B cell (primary cell): ENCODE results near the gene KCTD7. TPM values are rescaled to one million over a fixed set of nuclear protein-coding genes. Genes with fewer than 3 reads are reported as not detected.
A peak's percentile ranks its signal among the peaks of the same experiment; 100 is the strongest.
"Not testable (repeated sequence)": the region's sequence is repeated elsewhere in the genome, so short reads cannot be mapped to it uniquely, and the experiment has no call there.

Experiments
- ATAC-seq: fragments of 200-7000 bp; cut with Tn5 transposase; one replicate; pipeline ENCODE4 v1.10.0; 2021; ENCODE audit warnings: low read depth, mild to moderate bottlenecking, moderate number of reproducible peaks, moderate library complexity
- CTCF ChIA-PET: fragments of 350-600 bp; sonication (Branson Sonifier 250); formaldehyde crosslinking; loops from one replicate; lab custom pipeline; 2021; ENCODE audit warnings: antibody characterized with exemption, inconsistent platforms; lab: Charles Lee
- POLR2A ChIA-PET: fragments of 350-600 bp; sonication (Branson Sonifier 250); formaldehyde crosslinking; loops from one replicate; lab custom pipeline; 2021; ENCODE audit warnings: antibody characterized with exemption; lab: Charles Lee
- DNase-seq: peaks from one replicate; pipeline ENCODE4 v3.0.0; 2013
- H2AFZ ChIP-seq: 2 replicates; pipeline ENCODE4 v1.6.1; 2012; ENCODE audit warnings: mild to moderate bottlenecking, low read depth, low read length; ENCODE audit not compliant: insufficient read depth, poor library complexity, severe bottlenecking
- H3K27ac ChIP-seq, 2 donors: 1 replicate in 1 of 2; 2 replicates in 1 of 2; pipeline ENCODE4 v1.5.1; 2012 to 2013; ENCODE audit warnings: low read length in 2 of 2, mild to moderate bottlenecking in 2 of 2, moderate library complexity in 1 of 2
- H3K27me3 ChIP-seq, 4 experiments: fragments of 200-600 bp in 1 of 4; sonication (generic) in 1 of 4; replicated peaks in 1 of 4; 1 replicate in 2 of 4; 2 replicates in 2 of 4; pipeline versions ENCODE4 v1.6.1 to v1.7.0; 2013 to 2016; ENCODE audit warnings: low read length in 3 of 4, mild to moderate bottlenecking in 2 of 4, mixed read lengths in 1 of 4, moderate library complexity in 1 of 4; ENCODE audit not compliant: insufficient read depth in 4 of 4, control insufficient read depth in 3 of 4; ENCODE audit errors: control extremely low read depth in 1 of 4
- H3K36me3 ChIP-seq, 2 experiments: replicated peaks in 1 of 2; 1 replicate in 1 of 2; 2 replicates in 1 of 2; pipeline versions ENCODE4 v1.6.1 to v1.7.1; 2013; ENCODE audit warnings: low read length in 1 of 2; ENCODE audit not compliant: insufficient read depth in 2 of 2, control insufficient read depth in 1 of 2; ENCODE audit errors: control extremely low read depth in 1 of 2, extremely low read depth in 1 of 2
- H3K4me1 ChIP-seq, 2 donors: fragments of 200-600 bp in 1 of 2; sonication (generic) in 1 of 2; 1 replicate in 1 of 2; 2 replicates in 1 of 2; pipeline versions ENCODE4 v1.5.1 to v1.6.1; 2013 to 2017; ENCODE audit warnings: low read length in 2 of 2; ENCODE audit not compliant: control insufficient read depth in 2 of 2, insufficient read depth in 2 of 2
- H3K4me2 ChIP-seq: replicated peaks from 2 replicates; pipeline ENCODE3; 2012; ENCODE audit warnings: mild to moderate bottlenecking, low read depth, low read length; ENCODE audit not compliant: poor library complexity, severe bottlenecking
- H3K4me3 ChIP-seq, 5 experiments: fragments of 200-600 bp in 1 of 5; sonication (generic) in 1 of 5; 1 replicate in 3 of 5; 2 replicates in 2 of 5; pipeline versions ENCODE4 v1.5.1 to v1.7.0; 2011 to 2016; ENCODE audit warnings: low read length in 4 of 5, mild to moderate bottlenecking in 4 of 5, low read depth in 2 of 5, control low read depth in 1 of 5, moderate library complexity in 1 of 5; ENCODE audit not compliant: insufficient read depth in 1 of 5; ENCODE audit errors: control extremely low read depth in 1 of 5, extremely low read depth in 1 of 5
- H3K79me2 ChIP-seq: fragments of 200-600 bp; sonication (generic); one replicate; pipeline ENCODE4 v1.6.0; 2016; ENCODE audit warnings: low read length; ENCODE audit not compliant: control insufficient read depth, insufficient read depth
- H3K9ac ChIP-seq: fragments of 200-600 bp; sonication (generic); 2 replicates; pipeline ENCODE4 v1.6.1; 2017; ENCODE audit warnings: mild to moderate bottlenecking, low read length, moderate library complexity
- H3K9me3 ChIP-seq, 3 donors: one replicate each; pipeline versions ENCODE4 v1.6.1 to v1.7.1; 2013; ENCODE audit warnings: low read length in 2 of 3; ENCODE audit not compliant: control insufficient read depth in 2 of 3, insufficient read depth in 1 of 3; ENCODE audit errors: control extremely low read depth in 1 of 3
- H4K20me1 ChIP-seq: 2 replicates; pipeline ENCODE4 v1.6.0; 2012; ENCODE audit warnings: mild to moderate bottlenecking, low read length; ENCODE audit not compliant: insufficient read depth, control insufficient read depth, poor library complexity, severe bottlenecking
- H3K27ac Mint-ChIP-seq: one replicate; pipeline ENCODE4 v1.8.0; 2021; ENCODE audit warnings: mixed read lengths
- H3K27me3 Mint-ChIP-seq: one replicate; pipeline ENCODE4 v1.8.0; 2021; ENCODE audit warnings: mixed read lengths
- H3K4me1 Mint-ChIP-seq: one replicate; pipeline ENCODE4 v1.8.0; 2021; ENCODE audit warnings: mixed read lengths
- H3K4me3 Mint-ChIP-seq: one replicate; pipeline ENCODE4 v1.8.0; 2021; ENCODE audit warnings: mixed read lengths
- H3K9me3 Mint-ChIP-seq: one replicate; pipeline ENCODE4 v1.8.0; 2022; ENCODE audit warnings: mixed read lengths; ENCODE audit not compliant: insufficient read depth
- EZH2 ChIP-seq: IDR thresholded peaks from 2 replicates; pipeline ENCODE4 v1.6.1; 2012; ENCODE audit warnings: borderline replicate concordance, low read depth, mild to moderate bottlenecking, moderate library complexity, low read length; ENCODE audit not compliant: insufficient read depth, poor library complexity, severe bottlenecking
- WGBS: methylation state at CpG from one replicate; pipeline ENCODE4 v1.1.5; 2013; ENCODE audit warnings: missing lambda C conversion rate; ENCODE audit not compliant: insufficient coverage; 5-methylcytosine and 5-hydroxymethylcytosine counted together
- intact Hi-C: fragments of 100-400 bp; cut with micrococcal nuclease; formaldehyde crosslinking; loops from one replicate; pipeline ENCODE4 v1.10.0; 2022
- polyA plus RNA-seq: library from polyadenylated mRNA; depleted of rRNA; stranded (reverse); fragments of >200 nt; gene quantifications from 2 replicates; pipeline ENCODE4 v1.2.3, GENCODE V29; 2012
- total RNA-seq, 2 donors: library from RNA; stranded (reverse); fragments of 120-200 nt in 1 of 2; gene quantifications; 1 replicate in 1 of 2; 2 replicates in 1 of 2; pipeline versions ENCODE4 v1.2.3 to v1.2.4, GENCODE V29; 2013 to 2022
- TF ChIP-seq, protein P1 (sequence below): fragments of 200-600 bp; IDR thresholded peaks from one replicate; pipeline ENCODE4 v1.8.0; 2022; ENCODE audit warnings: antibody characterized with exemption, mild to moderate bottlenecking

The KCTD7 gene
- total and polyA plus RNA-seq, 2 donors (not counting 1 experiment from before 2014, with no cell fraction given): 44.4 to 48.2 TPM

DNA sequence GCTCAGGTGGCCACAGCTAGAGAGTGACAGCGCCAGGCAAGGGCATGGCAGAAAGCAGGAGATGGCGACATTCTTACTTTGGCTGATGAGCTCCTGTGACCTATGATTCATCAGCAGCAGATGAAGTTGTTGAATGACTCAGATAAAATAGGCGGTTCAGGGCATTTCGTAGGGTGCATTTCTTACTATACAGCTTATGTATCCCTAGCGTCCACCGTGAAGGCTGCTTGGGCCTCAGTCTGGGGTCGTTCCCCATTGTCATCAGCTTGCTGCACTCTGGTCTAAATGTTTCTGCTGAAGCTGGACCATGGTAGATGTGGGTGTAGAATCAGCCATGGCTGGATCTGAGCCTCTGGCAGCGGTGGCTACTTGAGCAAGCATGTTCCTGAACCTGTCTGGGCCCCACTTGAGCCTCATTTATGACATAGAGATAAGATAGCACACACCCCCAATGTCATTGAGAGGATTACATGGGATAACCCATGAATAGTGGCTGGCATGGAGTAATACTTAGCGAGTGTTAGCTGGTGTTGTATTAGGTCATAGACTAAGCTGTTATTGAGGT is 7.4 kb downstream of the KCTD7 start:
- H3K9me3 ChIP-seq, H3K9me3 Mint-ChIP-seq, H3K27me3 Mint-ChIP-seq, DNase-seq, H3K4me3 ChIP-seq, intact Hi-C loops, H3K27ac ChIP-seq, H3K4me2 ChIP-seq, H2AFZ ChIP-seq, H3K9ac ChIP-seq, H3K27me3 ChIP-seq, POLR2A ChIA-PET: not testable (repeated sequence)
- ATAC-seq: peak; percentile 32
- H3K4me3 Mint-ChIP-seq: peak overlapping the region; percentile 19
- H3K79me2 ChIP-seq: peaks cover 40% of the 10 kb centered on the region
- H3K4me1 Mint-ChIP-seq: peaks cover 24% of the 10 kb centered on the region
- H3K27ac Mint-ChIP-seq: peak overlapping the region; percentile 32
- peaks cover 4 to 59% of the 10 kb centered on the region in 2 experiments for H3K36me3 ChIP-seq
- WGBS: 81% methylated on average over 3 of the region's 9 CpGs
- CTCF ChIA-PET: interaction anchor here (0.8 kb wide), 1 partner anchor 19 kb away, joined by 3 read pairs; no protein-coding TSS in a partner anchor
- peaks cover 15 to 34% of the 10 kb centered on the region in 2 donors for H3K4me1 ChIP-seq
- peaks cover 12% of the 10 kb centered on the region for H4K20me1 ChIP-seq

DNA sequence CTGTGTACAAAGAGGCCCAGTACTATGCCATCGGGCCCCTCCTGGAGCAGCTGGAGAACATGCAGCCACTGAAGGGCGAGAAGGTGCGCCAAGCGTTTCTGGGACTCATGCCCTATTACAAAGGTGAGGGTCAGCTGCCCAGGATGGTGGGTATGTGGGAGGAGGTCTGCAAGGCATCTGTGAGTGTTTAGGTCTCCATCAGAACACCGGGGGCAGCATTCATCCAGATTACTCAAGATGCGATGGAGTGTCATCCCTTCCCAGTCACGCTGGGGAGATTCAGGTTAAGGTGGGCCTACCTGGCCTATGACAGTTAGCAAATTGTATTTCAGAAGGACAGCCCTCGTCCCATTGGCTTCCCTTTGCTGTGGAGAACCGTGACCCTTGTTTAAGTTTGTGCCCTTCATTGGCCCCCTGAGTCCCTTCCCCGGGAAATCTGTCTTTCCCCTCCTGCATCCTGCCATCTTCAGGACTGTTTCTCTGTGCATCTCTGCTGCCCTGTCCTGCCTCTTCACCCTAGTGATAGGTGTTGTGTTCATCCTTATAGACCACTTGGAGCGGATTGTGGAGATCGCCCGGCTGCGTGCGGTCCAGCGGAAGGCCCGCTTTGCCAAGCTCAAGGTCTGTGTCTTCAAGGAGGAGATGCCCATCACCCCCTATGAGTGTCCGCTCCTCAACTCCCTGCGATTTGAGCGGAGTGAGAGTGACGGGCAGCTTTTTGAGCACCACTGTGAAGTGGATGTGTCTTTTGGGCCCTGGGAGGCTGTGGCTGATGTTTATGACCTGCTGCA is 9.8 kb downstream of the KCTD7 start:
- H3K4me3 ChIP-seq: no peak overlapping the region
- no peaks in the 10 kb centered on the region for H3K27me3 ChIP-seq
- intact Hi-C loops: no loop called here
- Mint-ChIP-seq H3K9me3 (no peaks in the 10 kb centered on the region), H3K4me3 (no peak overlapping the region), H3K27ac (no peak overlapping the region), H3K27me3 (no peaks in the 10 kb centered on the region), H3K4me1 (peaks cover 25% of the 10 kb centered on the region)
- no peak overlapping the region for H3K4me2 ChIP-seq
- 97% methylated on average over 20 of the region's 21 CpGs for WGBS
- peaks cover 12% of the 10 kb centered on the region for H4K20me1 ChIP-seq
- ChIA-PET POLR2A (no interaction called here), CTCF (no interaction called here)
- no peak for TF ChIP-seq EZH2
- TF ChIP-seq, protein P1, sequence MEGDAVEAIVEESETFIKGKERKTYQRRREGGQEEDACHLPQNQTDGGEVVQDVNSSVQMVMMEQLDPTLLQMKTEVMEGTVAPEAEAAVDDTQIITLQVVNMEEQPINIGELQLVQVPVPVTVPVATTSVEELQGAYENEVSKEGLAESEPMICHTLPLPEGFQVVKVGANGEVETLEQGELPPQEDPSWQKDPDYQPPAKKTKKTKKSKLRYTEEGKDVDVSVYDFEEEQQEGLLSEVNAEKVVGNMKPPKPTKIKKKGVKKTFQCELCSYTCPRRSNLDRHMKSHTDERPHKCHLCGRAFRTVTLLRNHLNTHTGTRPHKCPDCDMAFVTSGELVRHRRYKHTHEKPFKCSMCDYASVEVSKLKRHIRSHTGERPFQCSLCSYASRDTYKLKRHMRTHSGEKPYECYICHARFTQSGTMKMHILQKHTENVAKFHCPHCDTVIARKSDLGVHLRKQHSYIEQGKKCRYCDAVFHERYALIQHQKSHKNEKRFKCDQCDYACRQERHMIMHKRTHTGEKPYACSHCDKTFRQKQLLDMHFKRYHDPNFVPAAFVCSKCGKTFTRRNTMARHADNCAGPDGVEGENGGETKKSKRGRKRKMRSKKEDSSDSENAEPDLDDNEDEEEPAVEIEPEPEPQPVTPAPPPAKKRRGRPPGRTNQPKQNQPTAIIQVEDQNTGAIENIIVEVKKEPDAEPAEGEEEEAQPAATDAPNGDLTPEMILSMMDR: no peak
- ATAC-seq (no peak), DNase-seq (no peak)
- H3K36me3 ChIP-seq: peaks cover 6 to 79% of the 10 kb centered on the region in 2 experiments
- peaks cover 29% of the 10 kb centered on the region for H3K79me2 ChIP-seq
- no peak overlapping the region for H3K9ac ChIP-seq
- no peaks in the 10 kb centered on the region for H3K9me3 ChIP-seq
- no peak overlapping the region for H3K27ac ChIP-seq
- H2AFZ ChIP-seq: no peak overlapping the region
- peaks cover 11 to 14% of the 10 kb centered on the region in 2 donors for H3K4me1 ChIP-seq
